NCI-H524 (cell line): ENCODE data around the gene NPAT.

ENCODE experiments used
- DNase-seq, 2 experiments: peaks; one replicate each; lab custom pipeline; 2025; lab: John Stamatoyannopoulos, UW

Gene NPAT

DNA sequence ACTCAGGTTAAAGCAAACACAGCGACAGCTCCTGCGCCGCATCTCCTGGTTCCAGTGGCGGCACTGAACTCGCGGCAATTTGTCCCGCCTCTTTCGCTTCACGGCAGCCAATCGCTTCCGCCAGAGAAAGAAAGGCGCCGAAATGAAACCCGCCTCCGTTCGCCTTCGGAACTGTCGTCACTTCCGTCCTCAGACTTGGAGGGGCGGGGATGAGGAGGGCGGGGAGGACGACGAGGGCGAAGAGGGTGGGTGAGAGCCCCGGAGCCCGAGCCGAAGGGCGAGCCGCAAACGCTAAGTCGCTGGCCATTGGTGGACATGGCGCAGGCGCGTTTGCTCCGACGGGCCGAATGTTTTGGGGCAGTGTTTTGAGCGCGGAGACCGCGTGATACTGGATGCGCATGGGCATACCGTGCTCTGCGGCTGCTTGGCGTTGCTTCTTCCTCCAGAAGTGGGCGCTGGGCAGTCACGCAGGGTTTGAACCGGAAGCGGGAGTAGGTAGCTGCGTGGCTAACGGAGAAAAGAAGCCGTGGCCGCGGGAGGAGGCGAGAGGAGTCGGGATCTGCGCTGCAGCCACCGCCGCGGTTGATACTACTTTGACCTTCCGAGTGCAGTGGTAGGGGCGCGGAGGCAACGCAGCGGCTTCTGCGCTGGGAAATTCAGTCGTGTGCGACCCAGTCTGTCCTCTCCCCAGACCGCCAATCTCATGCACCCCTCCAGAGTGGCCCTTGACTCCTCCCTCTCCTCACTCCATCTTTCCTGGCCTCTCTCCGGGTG lies at the start of gene NPAT, which contains the start of gene ATM:
Gene NPAT (minus strand): TSS at position 65 of the 774 bp plus-strand sequence. CDS start 102 bp downstream, outside the sequence.
Gene ATM (plus strand): TSS at position 494 of the 774 bp plus-strand sequence. CDS start 4,558 bp downstream, outside the sequence.
- DNase-seq = peak; percentile 97 to 99

DNA sequence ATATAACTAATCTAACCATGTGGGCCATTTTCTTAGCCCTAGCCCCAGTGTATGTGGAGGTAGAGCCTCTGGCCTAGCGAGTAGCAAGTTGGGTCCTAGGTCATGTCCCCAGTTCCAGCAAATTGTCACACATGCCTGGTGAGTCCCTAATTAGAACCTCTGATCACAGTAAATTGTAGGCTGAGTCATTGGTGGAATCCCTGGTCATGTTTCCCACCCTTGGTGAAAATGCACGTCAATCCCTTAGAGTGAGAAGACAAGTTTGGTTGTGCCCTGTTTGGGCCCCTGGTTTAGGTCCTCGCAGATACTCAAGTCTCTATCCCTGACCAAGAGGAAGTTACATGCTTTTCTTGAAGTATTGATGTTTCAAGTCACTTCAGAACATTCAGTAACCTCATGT lies 47.1 kb upstream of the NPAT start:
- DNase-seq = no peak

- DNase-seq = no peak
Observed at GRCh38 chr11:108253176-108253575, 30.7 kb upstream of the NPAT start.

DNA sequence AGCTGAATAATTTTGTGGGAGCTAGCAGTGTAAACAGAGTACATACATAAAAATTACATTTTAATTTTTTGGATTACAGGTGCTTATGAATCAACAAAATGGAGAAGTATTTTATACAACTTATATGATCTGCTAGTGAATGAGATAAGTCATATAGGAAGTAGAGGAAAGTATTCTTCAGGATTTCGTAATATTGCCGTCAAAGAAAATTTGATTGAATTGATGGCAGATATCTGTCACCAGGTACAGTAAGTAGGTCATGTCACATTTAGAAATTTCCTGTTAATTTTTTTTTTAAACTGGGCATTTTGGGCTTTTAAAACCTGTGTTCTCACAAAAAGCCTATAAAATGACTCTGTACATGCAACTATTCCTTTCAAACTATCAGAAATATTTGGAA lies 24.4 kb upstream of the NPAT start:
- no peak for DNase-seq

DNA sequence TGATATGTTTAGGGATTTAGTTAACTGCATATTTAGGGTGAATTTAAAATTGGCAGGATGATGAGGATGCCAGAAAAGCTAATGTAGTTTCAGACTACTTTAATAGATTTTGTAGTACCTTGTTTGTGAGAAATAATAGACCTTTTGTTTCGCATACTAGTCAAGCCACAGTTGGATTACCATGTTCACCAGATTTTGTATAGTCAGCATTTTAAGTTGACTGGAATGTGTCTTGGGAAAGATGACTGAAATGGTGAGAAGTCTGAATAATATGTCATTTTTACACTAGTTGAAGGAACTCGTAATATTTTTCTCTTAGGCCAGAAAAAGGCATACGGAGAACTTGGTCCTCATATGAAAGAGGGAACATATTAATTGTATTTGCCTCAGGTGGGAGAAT lies 23.9 kb upstream of the NPAT start:
- DNase-seq = no peak

DNA sequence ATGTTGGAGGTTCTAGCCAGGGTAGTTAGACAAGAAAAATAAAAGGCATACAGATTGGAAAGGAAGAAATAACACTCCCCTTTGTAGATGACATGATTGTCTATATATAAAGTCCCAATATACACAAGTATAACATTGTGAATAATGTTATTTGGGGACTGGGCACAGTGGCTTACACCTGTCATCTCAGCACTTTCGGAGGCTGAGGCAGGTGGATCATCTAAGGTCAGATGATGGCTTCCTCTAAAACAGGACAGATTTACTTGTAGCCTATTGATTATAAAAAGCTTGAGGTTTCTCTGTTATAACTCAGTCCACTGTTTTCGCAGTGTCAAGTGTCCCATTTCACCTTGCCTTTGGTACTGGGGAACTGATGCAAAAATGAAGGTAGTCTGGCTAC lies 20.0 kb upstream of the NPAT start:
- DNase-seq = no peak

- DNase-seq = no peak
Observed at GRCh38 chr11:108241330-108242037, 19.0 kb upstream of the NPAT start.

DNA sequence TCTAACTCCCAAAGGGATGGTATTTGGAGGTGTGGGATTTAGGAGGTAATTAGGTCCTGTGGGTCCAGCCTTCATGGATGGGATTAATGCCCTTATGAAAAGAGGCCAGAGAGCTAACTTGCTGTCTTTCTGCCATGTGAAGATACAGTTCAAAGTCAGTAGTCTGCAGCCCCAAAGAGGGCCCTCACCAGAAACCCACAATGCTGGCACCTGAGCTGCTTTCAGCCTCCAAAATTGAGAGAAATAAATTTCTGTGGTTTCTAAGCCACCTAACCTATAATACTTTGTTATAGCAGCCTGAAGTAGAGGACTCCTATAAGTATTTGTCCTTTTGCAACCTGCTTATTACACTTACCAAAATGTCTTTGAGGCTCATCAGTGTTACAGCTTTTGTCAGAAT lies 16.6 kb upstream of the NPAT start:
- no peak for DNase-seq

DNA sequence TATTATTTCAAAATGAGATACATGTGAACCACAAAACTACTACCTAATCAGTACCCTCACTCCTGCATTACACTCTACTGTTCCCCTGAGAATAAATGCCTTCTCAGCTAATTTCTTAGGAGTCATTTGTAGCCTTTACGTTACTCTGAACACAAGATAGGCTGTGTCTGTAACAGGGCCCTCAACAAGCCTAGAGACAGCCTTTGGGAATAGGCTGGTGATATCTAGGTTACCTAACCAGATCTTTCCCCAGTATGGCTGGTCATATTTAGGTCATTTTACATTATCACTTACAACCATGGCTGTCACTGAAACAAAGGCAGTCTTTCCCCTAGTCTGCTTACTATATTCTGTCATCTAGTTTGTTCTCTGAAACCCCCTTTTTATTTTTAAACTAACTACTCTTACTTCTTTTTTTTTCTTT lies 14.6 kb upstream of the NPAT start:
- DNase-seq = no peak

DNA sequence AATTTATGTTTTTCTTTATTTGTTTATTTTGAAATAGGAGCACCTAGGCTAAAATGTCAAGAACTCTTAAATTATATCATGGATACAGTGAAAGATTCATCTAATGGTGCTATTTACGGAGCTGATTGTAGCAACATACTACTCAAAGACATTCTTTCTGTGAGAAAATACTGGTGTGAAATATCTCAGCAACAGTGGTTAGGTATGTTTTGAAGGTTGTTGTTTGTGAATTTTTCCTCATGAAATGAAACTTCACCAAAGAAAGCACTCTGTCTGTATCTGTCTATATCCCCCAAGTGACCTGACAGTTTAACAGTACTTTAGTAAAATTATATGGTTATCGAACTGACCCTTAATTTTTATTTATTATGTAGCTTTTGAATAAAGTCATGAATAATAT lies 13.2 kb upstream of the NPAT start:
- DNase-seq = no peak

GRCh38 chr11:108235192-108235591 lies 12.8 kb upstream of the NPAT start:
- DNase-seq = no peak

GRCh38 chr11:108233277-108233945 lies 11.0 kb upstream of the NPAT start:
- no peak for DNase-seq

GRCh38 chr11:108228251-108228650 lies 5.8 kb upstream of the NPAT start:
- DNase-seq = no peak

GRCh38 chr11:108226036-108226435 lies 3.6 kb upstream of the NPAT start:
- no peak for DNase-seq

GRCh38 chr11:108224911-108225786 lies 2.7 kb upstream of the NPAT start:
- DNase-seq = no peak

DNA sequence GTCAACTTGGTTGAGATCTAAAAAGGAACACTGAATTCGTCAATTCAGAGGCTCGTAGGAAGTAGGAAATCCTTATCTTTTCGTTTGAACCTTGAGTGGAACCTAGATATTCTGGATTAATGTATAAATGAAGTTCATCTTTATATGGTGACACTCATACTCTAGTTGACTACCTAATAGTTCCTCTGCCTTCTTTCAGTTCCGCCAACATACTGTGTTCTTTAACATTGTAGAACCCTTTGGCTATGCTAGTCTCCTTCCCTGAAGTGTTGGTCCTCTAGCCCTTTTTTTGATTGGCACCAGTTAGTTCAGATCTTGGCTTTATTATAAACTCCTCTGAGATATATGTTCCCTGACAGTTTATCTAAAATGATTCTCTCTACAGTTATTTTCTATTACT lies 1.9 kb upstream of the NPAT start:
- peak in 1 of 2 experiments; percentile 2 for DNase-seq

- peak; percentile 46 to 50 for DNase-seq
Observed at GRCh38 chr11:108223348-108224149, 1.1 kb upstream of the NPAT start.

DNA sequence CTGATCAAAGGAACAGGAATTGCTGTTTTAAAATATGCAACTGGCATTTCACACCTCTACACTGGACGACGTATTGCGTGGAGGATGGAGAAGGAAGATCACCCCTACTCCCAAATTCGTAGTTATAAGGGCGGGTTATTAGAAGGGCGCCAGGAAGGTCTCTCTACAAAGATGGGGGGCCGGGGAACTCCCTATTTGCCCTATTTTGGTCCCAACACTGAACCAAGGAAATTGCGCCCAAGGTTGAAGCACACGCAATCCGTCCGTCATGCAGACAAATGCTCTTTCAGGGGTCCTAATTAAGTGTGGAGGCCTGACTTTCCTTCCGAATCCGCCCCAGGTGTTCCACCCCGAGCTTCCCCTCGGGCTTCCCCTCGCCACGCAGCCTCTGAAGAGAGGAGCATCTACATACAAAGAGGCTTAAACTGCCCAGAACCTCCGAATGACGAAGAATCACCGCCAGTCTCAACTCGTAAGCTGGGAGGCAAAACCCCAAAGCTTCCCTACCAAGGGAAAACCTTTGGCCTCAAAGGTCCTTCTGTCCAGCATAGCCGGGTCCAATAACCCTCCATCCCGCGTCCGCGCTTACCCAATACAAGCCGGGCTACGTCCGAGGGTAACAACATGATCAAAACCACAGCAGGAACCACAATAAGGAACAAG lies 396 bp downstream of the NPAT start:
- DNase-seq = no peak

DNA sequence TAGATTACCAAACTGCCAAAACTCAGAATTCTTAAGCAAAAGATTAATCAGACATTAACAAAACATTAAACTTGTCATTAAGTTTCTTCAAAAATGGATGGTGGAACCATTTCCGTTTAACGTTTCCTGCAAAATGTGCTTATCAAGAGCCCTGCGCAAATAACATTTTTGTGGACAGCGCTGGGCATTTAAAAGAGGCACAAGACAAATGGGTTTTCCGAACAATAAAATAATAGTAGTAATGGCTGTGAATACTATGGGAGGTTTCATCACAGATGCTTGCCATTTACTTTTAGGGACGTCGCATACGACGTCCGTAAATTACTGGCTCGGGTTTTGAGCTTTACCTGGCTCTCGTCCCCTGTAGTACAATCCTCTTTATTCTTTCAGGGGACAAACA lies 1.1 kb downstream of the NPAT start:
- no peak for DNase-seq

GRCh38 chr11:108220721-108221336 lies 1.6 kb downstream of the NPAT start:
- peak in 1 of 2 experiments; percentile 4 for DNase-seq
